Stimulated activated CD8-positive, alpha-beta memory T cell treated with anti-CD3 and anti-CD28 coated beads, Interleukin-12 subunit alpha, Interleukin-12 subunit beta, amount 100 ng/mL, for 4 hours (primary cell): ENCODE data around the gene TAF9.
"Not testable (repeated sequence)": the region's sequence is repeated elsewhere in the genome, so short reads cannot be mapped to it uniquely, and the experiment has no call there.

Source experiments
- DNase-seq: peaks from one replicate; pipeline ENCODE4 v3.0.0-alpha.2; 2020; ENCODE audit warnings: low read depth

Gene TAF9

GRCh38 chr5:69335341-69335935 is 33.9 kb downstream of the TAF9 start:
- DNase-seq: no peak

DNA sequence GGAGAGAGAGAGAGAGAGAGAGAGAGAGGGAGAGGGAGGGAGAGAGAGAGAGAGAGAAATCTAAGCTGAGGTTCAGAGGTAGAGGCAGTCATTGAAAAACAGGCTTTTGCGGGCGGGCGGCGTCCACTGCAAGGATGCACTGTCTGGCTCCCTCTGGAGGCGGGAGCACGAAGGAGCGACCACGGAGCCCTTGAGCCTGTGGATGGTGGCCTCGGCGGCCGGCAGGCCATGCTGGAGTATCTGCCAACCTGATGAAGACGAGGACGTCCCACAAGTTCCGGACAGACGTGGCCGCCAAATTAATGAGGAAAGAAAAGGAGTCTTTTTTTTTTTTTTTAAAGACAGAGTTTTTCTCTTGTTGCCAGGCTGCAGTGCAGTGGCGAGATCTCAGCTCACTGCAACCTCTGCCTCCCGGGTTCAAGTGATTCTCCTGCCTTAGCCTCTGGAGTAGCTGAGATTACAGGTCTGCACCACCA is 34.5 kb downstream of the TAF9 start:
- peak; percentile 32 for DNase-seq

DNA sequence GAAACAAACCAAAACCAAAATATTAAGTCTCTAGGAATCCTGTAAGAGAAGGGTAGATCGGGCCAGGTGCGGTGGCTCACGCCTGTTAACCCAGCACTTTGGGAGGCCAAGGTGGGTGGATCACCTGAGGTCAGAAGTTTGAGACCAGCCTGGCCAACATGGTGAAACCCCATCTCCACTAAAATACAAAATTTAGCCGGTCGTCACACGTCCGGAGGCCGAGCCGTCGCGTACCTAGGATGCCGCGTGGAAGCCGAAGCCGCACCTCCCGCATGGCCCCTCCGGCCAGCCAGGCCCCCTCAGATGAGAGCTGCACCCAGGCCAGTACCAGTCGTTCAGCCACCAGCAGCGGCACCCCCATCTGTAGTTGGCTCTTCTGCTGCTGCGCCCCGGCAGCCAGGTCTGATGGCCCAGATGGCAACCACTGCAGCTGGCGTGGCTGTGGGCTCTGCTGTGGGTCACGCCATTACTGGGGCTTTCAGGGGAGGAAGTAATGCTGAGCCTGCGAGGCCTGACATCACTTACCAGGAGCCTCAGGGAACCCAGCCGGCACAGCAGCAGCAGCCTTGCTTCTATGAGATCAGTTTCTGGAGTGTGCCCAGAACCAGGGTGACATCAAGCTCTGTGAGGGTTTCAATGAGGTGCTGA is 35.5 kb downstream of the TAF9 start:
- not testable (repeated sequence) for DNase-seq

DNA sequence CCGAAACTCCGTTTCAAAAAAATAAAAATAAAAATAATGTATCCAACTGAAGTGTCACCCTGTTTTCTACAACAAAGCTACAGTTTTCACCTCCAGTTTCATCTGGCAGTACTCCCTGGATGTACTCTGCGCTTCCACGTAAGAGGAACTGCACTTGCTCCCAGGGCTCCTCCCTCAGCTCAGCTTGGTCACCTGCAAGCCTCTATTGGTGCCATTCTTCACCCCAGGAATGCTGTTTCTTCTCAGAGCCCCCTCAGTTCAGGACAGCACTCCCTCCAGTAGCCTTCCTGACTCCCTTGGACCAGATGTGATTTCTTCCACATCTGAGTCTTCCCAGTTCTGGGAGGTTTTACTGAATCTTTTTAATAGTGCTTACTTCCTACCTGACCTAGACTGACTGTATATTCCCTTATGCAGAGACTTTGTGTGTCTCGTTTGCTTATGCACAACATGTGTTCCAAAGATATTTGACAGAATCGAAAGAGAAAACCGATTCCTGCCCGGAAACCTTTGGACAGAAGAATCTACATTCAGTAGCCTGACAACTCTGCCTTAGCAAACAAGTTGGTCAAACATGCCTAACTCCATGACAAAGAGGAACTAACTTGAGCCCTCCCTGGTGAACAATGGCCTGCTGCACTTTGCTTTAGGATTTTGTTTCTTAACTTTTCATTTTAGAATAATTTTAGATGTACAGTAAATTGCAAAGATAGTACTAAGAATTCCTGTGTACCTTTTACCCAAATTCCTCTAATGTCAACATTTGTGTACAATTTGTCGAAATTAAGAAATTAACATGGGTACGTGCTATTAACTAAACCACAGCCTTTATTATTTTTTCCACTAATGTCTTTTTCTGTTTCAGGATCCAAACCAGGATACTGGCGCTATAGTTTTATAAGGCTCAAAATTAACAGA is 37.5 kb downstream of the TAF9 start:
- no peak for DNase-seq

GRCh38 chr5:69329905-69330489 is 39.3 kb downstream of the TAF9 start:
- DNase-seq: no peak

DNA sequence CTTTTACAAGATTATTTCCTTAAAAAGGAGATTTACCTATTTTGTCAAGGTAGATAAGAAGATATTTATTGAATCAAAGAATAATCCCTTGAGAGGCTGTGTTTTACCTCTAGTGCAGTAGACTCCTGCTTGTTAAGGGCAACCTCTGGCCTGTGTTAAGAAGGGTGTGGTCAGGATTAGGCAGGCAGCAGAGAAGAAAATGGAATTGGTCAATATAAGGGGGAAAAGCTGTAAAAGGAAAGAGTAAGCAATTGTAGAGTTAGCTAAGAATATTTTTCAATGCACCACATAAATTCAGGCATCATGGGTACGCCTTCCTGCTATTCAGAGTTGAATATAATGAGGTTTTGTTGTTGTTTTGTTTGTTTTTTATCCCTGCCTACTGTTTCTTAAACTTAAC is 43.0 kb downstream of the TAF9 start:
- DNase-seq: no peak

DNA sequence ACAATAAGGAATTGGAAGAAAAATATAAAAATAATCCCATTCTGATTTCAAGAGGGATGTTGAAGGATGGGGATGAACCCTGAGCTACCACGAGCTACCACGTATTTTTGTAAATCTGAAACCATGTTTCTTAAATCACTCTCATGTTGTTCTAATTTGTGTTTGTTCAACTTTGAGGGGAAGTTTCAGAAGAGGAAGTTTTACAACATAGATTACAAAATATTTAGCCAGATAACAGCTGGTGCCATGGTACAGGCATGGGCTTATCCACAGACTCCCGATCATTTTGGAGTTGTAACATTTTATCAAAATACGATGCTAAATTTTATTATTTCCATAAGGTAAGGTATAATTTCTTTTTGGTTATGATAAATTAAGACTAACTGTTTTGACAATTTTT is 51.9 kb downstream of the TAF9 start:
- no peak for DNase-seq

DNA sequence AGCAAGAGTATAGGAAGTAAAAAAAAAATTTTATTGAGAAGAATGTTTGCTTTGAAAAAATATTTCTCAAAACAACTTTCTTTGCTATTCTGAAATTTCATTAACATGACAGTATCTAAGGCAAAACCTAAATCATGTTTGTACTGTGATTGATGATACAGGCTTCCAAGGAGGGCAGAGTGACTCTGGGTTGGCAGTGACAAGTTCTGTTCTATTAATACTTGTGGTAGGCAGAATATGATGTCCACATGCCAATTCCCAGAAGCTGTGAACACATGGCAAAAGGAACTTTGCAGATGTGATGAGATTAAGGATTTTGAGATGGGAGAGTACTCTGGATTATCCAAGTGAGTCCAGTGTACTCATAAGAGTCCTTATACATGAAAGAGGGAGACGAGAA is 53.3 kb downstream of the TAF9 start:
- no peak for DNase-seq
